NCI-H446 treated with DMSO at 0.1 percent for 48 hours (cell line): ENCODE results near the gene AGGF1.
"Not testable (repeated sequence)": the region's sequence is repeated elsewhere in the genome, so short reads cannot be mapped to it uniquely, and the experiment has no call there.

Experiments
- DNase-seq: peaks from one replicate; lab custom pipeline; 2025; lab: John Stamatoyannopoulos, UW

Gene AGGF1

DNA sequence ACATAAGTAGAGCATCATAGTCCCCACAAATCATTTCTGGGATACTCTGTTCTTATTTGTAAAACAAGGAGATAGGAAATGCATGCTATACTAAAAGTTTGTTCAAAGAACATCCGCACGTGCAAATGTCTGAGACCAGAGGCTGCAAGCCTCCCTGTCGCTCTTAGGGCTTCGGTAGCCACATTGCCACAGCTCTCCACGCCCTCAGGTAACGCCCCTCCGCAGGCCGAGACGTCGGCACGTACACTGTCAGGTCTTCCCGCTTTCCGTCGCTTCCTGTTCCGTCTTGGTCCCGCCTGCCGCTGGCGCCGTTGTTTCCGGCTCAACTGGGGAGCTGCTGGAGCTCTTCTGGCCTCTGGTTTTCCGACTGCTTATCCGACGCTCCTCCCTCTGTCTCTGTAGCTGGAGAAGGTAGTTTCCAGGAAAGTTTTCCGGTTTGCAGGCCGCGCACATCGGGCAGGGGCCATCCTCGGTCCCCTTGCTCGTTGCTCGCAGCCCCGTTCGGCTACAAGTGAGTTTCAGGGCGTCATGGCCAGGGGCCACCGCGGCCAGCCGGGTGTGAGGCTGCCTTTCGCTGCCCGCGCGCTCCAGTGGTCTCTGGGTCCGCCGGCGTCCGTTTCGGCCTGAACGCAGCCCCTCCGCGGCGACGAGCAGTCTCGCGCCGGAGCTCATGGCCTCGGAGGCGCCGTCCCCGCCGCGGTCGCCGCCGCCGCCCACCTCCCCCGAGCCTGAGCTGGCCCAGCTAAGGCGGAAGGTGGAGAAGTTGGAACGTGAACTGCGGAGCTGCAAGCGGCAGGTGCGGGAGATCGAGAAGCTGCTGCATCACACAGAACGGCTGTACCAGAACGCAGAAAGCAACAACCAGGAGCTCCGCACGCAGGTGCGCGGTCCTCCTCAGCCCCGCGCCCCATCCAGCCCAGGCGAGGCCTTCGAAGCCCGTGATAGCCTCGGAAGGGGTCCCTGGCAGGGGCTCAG lies at the start of gene AGGF1:
Gene AGGF1, plus strand, starts transcription at position 308 of the 975 bp plus-strand sequence. Its CDS starts 363 bp downstream, at position 671.
- DNase-seq: peak; percentile 83

DNA sequence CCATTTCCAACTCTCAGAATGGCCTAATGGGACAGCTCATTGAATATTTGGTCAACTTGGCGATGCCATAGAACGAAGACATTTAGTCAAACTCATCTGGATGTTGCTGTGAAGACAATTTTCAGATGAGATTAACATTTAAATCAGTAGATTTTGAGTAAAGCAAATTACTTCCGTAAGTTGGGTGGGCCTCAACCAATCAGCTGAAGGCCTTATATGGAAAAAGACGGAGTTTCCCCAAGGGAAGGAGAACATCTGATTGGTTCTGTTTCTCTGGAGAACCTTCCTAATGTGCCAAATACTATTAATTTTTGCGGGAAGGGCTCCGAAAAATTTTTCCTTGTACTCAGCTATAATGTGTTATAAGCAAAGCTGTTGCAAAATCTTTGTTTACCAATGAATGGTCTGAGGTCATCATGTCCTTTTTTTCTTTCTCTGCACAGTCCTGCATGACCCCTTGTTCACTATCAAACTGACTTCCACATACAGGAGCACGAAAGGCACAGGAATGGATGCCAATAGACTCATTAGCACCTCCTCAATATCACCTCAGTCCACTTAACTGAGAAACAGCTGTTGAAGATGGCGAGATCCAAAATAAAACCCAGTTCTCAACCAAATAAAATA lies 49.6 kb upstream of the AGGF1 start:
- no peak for DNase-seq

- DNase-seq: no peak
Observed at GRCh38 chr5:76982450-76982849, 47.8 kb upstream of the AGGF1 start.

DNA sequence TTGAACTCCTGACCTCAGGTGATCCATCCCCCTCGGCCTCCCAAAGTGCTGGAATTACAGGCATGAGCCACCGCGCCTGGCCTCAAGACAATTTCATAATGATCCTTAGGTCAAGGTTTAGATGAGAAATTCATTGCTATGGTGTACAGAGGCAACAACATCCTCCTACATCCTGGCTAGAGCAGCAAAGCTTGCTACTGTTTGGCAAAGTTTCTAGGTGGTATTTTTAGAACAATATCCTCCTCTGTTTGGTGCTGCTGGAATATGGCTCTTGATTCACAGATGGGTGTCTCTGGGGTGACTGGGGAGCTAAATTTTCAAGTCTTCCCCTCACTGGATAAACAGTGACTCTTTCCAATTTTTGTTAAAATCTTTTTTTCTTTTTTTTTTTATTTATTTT lies 46.7 kb upstream of the AGGF1 start:
- no peak for DNase-seq

- no peak for DNase-seq
Observed at GRCh38 chr5:76986825-76987526, 43.2 kb upstream of the AGGF1 start.

GRCh38 chr5:76990899-76991459 lies 39.2 kb upstream of the AGGF1 start:
- DNase-seq: no peak

GRCh38 chr5:76993436-76993835 lies 36.8 kb upstream of the AGGF1 start:
- DNase-seq: not testable (repeated sequence)

- no peak for DNase-seq
Observed at GRCh38 chr5:76994337-76994736, 35.9 kb upstream of the AGGF1 start.

DNA sequence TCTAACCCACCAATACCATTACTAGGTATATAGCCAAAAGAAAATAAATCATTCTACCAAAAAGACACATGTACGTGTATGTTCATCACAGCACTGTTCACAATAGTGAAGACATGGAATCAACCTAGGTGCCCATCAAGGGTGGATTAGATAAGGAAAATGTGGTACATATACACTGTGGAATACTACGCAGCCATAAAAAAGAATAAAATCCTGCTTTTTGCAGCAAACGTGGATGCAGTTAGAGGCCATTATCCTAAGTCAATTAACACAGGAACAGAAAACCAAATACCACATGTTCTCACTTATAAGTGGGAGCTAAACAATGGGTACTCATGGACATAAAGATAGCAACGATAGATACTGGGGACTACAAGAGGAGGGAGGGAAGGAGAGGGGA lies 32.0 kb upstream of the AGGF1 start:
- DNase-seq: not testable (repeated sequence)

GRCh38 chr5:76999451-76999850 lies 30.8 kb upstream of the AGGF1 start:
- no peak for DNase-seq

DNA sequence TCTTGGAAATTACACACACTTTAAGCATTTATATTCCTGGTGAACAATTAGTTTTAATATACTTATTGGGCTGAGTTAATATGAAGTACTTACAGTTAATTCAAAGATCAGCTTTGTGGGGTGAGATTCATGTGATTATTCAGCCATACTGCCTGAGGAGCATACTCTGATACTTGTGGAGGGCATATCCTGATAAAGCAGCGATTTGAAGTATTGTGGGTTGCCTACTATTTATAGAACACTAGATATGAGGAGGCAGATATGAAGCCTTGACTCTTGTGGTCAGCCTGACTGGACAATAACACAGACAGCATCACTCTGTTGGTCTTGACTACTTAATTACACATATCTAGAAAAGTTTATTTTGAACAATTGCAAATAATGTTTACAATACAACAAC lies 27.0 kb upstream of the AGGF1 start:
- DNase-seq: no peak

DNA sequence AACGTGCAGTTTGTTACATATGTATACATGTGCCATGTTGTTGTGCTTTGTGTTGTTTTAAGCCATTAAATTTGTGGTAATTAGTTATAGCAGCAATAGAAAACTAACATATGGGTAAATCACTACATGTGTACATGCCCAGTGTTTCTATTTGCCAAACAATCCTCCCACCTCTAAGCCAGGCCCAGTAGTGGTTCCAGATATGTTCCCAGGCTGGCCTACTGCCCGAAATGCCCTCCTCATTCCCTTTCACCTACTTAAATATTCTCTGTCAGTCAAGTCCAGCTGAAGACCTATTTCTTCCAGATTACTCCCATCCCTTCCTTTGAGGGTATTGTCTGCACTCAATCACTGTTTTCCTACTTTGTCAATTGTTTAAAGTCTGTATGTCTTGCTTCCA lies 24.1 kb upstream of the AGGF1 start:
- no peak for DNase-seq

- DNase-seq: no peak
Observed at GRCh38 chr5:77008413-77008812, 21.8 kb upstream of the AGGF1 start.

DNA sequence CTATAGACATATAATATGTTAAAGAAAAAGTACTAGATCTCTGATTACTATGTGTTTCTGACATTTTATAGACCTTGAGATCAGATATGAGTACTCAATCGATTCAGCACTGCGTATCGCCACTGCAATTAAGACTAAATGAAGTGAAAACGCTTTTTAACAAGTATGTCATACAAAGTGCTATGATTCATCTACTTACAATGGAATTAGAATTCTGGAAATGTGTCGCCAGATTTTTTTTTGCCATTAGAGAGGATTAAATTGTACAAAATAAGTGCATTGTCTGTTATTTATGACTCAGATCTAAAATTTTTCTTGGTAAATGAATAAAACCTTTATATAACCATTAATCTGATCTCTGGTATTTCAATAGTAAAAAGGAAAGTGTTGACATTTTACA lies 20.0 kb upstream of the AGGF1 start:
- no peak for DNase-seq

- no peak for DNase-seq
Observed at GRCh38 chr5:77011498-77011897, 18.7 kb upstream of the AGGF1 start.

GRCh38 chr5:77012601-77013000 lies 17.6 kb upstream of the AGGF1 start:
- DNase-seq: no peak

- DNase-seq: no peak
Observed at GRCh38 chr5:77015938-77016569, 14.2 kb upstream of the AGGF1 start.

DNA sequence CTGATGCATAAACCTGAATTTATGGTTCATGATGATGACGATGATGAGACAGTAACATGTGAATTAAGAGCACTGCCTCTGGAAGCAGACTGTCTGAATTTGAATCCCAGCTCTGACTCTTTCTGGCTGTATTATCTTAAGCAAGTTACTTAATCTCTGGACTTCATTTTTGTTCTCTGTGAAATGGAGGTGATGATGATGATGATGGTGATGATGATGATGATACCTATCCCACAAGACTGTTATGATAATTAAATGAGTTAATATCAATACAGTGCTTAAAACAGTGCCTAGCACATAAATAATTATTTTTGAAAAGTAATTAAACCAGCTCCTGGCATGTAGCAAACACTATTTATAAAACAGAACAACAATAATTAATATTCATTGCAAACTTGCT lies 13.2 kb upstream of the AGGF1 start:
- DNase-seq: no peak

DNA sequence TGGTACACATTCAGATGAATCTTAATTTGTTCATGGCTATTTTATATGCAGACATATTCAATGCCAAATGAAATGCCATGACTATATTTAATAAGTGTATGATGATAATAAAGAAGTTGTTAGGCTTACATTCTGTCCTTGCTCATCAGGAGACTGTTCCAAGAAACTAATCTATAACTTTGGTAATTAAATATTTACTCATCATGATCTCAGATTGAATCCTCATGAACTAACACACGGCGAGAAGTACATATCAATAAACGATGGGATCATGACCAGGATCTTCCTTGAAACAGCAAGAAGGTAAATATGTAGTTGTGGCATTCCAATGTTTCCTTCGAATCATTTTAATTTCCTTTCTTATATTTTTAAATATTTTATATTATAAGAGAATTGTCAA lies 12.5 kb upstream of the AGGF1 start:
- DNase-seq: no peak

DNA sequence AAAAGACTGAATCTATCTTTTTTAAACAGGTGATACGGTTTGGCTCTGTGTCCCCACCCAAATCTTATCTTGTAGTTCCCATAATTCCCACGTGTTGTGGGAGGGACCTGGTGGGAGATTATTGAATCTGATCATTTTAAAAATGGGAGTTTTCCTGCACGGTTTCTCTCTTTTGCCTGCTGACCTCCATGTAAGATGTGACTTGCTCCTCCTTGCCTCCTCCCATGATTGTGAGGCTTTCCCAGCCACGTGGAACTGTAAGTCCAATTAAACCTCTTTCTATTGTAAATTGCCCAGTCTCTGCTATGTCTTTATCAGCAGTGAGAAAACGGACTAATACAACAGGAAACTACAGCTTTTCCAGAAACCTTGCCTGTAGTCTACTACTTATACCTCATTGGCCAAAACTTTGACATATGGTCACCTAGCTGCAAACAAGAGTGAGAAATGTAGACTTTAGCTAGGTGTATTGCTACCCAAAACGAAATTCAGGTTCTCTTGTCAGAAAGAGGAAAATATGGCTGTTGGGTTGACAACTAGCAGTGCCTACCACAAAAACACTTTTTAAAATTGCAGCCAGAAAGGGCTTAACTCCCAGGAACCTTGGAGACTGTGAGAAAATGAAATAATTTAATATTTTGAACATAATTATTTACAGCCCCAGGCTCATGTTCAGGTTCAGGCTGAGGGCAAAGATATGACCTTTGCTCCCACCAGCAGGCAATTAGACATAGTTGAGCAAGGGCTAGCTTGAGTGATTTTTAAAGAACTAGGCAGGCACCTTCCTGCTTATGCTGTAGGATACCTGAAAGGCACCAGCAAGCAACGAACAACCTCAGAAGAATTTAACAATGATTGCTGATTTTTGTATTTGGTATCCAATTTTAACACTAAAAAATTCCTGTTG lies 7.4 kb upstream of the AGGF1 start:
- no peak for DNase-seq

DNA sequence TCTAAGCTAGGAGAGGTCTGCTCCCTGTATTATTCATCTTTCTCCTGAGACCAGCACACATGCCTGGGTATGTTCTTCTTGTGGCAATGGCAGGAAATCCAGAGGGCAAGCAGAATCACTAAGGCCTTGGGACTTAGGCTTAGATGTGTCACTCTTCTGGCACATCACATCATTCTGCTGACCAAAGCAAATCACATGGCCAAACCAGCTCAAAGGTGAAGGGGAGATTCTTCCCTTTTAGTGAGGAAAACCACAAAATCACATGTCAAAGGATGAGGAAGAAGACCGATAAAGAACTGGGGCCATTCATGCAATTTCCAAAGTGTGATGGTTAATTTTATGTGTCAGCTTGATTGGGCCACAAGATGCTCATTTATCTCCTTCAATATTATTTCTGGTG lies 5.7 kb upstream of the AGGF1 start:
- no peak for DNase-seq
